HCT116 (cell line): Measurements from ENCODE around the gene INPP5E. TPM values are rescaled to one million over a fixed set of nuclear protein-coding genes. Genes with fewer than 3 reads are reported as not detected.

Experiments used
- ATAC-seq: fragments of 200-7000 bp; cut with Tn5 transposase; 2 replicates; pipeline ENCODE4 v1.9.1; 2020; ENCODE audit warnings: mild to moderate bottlenecking, moderate library complexity
- BruUV-seq: library from RNA; stranded (reverse); fragments of 400-500 nt; replicated peaks from 2 replicates; lab custom pipeline; 2021; lab: Mats Ljungman, UMichigan
- CTCF ChIA-PET: fragments of 300-600 bp; sonication (Branson Sonifier 250); formaldehyde crosslinking; loops from one replicate; lab custom pipeline; 2021; ENCODE audit warnings: antibody characterized with exemption; lab: Charles Lee
- POLR2A ChIA-PET: fragments of 300-600, 350-600 bp; sonication (Branson Sonifier 250); formaldehyde crosslinking; loops from one replicate; lab custom pipeline; 2021; ENCODE audit warnings: antibody characterized with exemption; lab: Charles Lee
- RAD21 ChIA-PET, 2 experiments: fragments of 300-600 bp; sonication (Branson Sonifier 250); formaldehyde crosslinking; loops; one replicate each; lab custom pipeline; 2023; ENCODE audit warnings: low total read pairs in 2 of 2; ENCODE audit not compliant: uncharacterized antibody in 2 of 2, unreplicated experiment in 2 of 2, low non-redundant PET in 1 of 2; lab: Charles Lee
- DNase-seq: peaks from one replicate; pipeline ENCODE4 v3.0.0-alpha.2; 2010; ENCODE audit warnings: low read depth, low spot score
- H2AFZ ChIP-seq: fragments of 200-600 bp; shearing (Covaris generic), sonication (generic); 2 replicates; pipeline ENCODE4 v1.6.1; 2017; ENCODE audit warnings: low read depth, mixed run types, mixed read lengths, antibody characterized with exemption, low read length; ENCODE audit not compliant: poor library complexity, severe bottlenecking
- H3K27ac ChIP-seq: 2 replicates; pipeline ENCODE4 v1.5.1; 2012; ENCODE audit warnings: low read depth, low read length
- H3K27me3 ChIP-seq: fragments of 200-600 bp; sonication (generic); 2 replicates; pipeline ENCODE4 v1.6.1; 2016; ENCODE audit warnings: mixed run types, low read length, mixed read lengths; ENCODE audit not compliant: insufficient read depth
- H3K36me3 ChIP-seq, 2 experiments: fragments of 200-500 bp in 1 of 2; fragments of 200-600 bp in 1 of 2; sonication (Bioruptor generic) in 1 of 2; sonication (generic) in 1 of 2; 2 replicates each; pipeline versions ENCODE4 v1.5.1 to v1.6.1; 2014 to 2016; ENCODE audit warnings: low read length in 2 of 2, inconsistent platforms in 1 of 2, mixed read lengths in 1 of 2, mixed run types in 1 of 2; ENCODE audit not compliant: insufficient read depth in 2 of 2, control insufficient read depth in 1 of 2
- H3K4me1 ChIP-seq, 2 experiments: fragments of 200-600 bp in 1 of 2; sonication (generic) in 1 of 2; 2 replicates each; pipeline versions ENCODE4 v1.5.1 to v1.6.1; 2012 to 2017; ENCODE audit warnings: low read length in 2 of 2, inconsistent platforms in 1 of 2, mild to moderate bottlenecking in 1 of 2, mixed read lengths in 1 of 2, mixed run types in 1 of 2, moderate library complexity in 1 of 2; ENCODE audit not compliant: insufficient read depth in 2 of 2, control insufficient read depth in 1 of 2
- H3K4me2 ChIP-seq: fragments of 200-600 bp; sonication (generic); 2 replicates; pipeline ENCODE4 v1.6.1; 2017; ENCODE audit warnings: mixed run types, low read length, mixed read lengths
- H3K4me3 ChIP-seq, 2 experiments: fragments of 200-600 bp in 1 of 2; sonication (generic) in 1 of 2; replicated peaks in 1 of 2; 2 replicates each; pipeline ENCODE4 v1.5.1; 2011 to 2016; ENCODE audit warnings: low read length in 2 of 2, control low read depth in 1 of 2, low read depth in 1 of 2, mild to moderate bottlenecking in 1 of 2, mixed read lengths in 1 of 2, mixed run types in 1 of 2
- H3K79me2 ChIP-seq: fragments of 200-600 bp; sonication (generic); 2 replicates; pipeline ENCODE4 v1.6.1; 2017; ENCODE audit warnings: mild to moderate bottlenecking, mixed run types, low read length, moderate library complexity, mixed read lengths; ENCODE audit not compliant: insufficient read depth
- H3K9ac ChIP-seq: fragments of 200-600 bp; sonication (generic); 2 replicates; pipeline ENCODE4 v1.6.1; 2016; ENCODE audit warnings: low read length, mixed read lengths
- H3K9me2 ChIP-seq: fragments of 200-600 bp; sonication (generic), shearing (Covaris generic); 2 replicates; pipeline ENCODE4 v1.6.1; 2017; ENCODE audit warnings: mixed run types, mild to moderate bottlenecking, moderate library complexity; ENCODE audit not compliant: insufficient read depth
- H3K9me3 ChIP-seq, 2 experiments: fragments of 200-500 bp in 1 of 2; fragments of 200-600 bp in 1 of 2; sonication (Bioruptor generic) in 1 of 2; sonication (generic) in 1 of 2; 2 replicates each; pipeline ENCODE4 v1.6.1; 2014 to 2017; ENCODE audit warnings: low read length in 2 of 2, mixed read lengths in 2 of 2, inconsistent platforms in 1 of 2, low read depth in 1 of 2, mild to moderate bottlenecking in 1 of 2, mixed run types in 1 of 2, moderate library complexity in 1 of 2; ENCODE audit not compliant: control insufficient read depth in 1 of 2, insufficient read depth in 1 of 2
- H4K20me1 ChIP-seq: fragments of 200-600 bp; sonication (generic), shearing (Covaris generic); 2 replicates; pipeline ENCODE4 v1.6.1; 2017; ENCODE audit warnings: mixed run types, mild to moderate bottlenecking, moderate library complexity; ENCODE audit not compliant: insufficient read depth
- EGR1 ChIP-seq: IDR thresholded peaks from 2 replicates; pipeline ENCODE4 v1.6.1; 2012; ENCODE audit warnings: low read depth
- ELF1 ChIP-seq: IDR thresholded peaks from 2 replicates; pipeline ENCODE4 v1.6.1; 2012; ENCODE audit warnings: low read depth, borderline replicate concordance
- EZH2phosphoT487 ChIP-seq: fragments of 200-600 bp; IDR thresholded peaks from 2 replicates; pipeline ENCODE4 v1.6.1; 2018; ENCODE audit warnings: antibody characterized with exemption, borderline replicate concordance
- POLR2AphosphoS5 ChIP-seq: IDR thresholded peaks from 2 replicates; pipeline ENCODE4 v1.6.1; 2011; ENCODE audit warnings: mild to moderate bottlenecking, low read depth, low read length, moderate library complexity
- REST ChIP-seq: IDR thresholded peaks from 2 replicates; pipeline ENCODE4 v1.6.1; 2012; ENCODE audit warnings: low read depth
- TCF7L2 ChIP-seq: IDR thresholded peaks from 2 replicates; pipeline ENCODE4 v1.7.0; 2011; ENCODE audit warnings: borderline replicate concordance, inconsistent platforms; ENCODE audit not compliant: insufficient read depth, insufficient read length; ENCODE audit errors: extremely low read depth
- YY1 ChIP-seq: IDR thresholded peaks from 2 replicates; pipeline ENCODE4 v1.6.1; 2011; ENCODE audit warnings: low read length, low read depth, moderate library complexity, mild to moderate bottlenecking; ENCODE audit not compliant: insufficient replicate concordance; ENCODE audit errors: extremely low read depth
- ZFX ChIP-seq: fragments of 450-650 bp; IDR thresholded peaks from 2 replicates; pipeline ENCODE4 v1.6.1; 2017
- intact Hi-C: fragments of 100-400 bp; cut with micrococcal nuclease; formaldehyde crosslinking; loops from 2 replicates; pipeline ENCODE4 v1.10.0; 2022
- total RNA-seq: library from RNA; stranded (reverse); gene quantifications from one replicate; pipeline ENCODE4 v1.2.1, GENCODE V29; 2021; ENCODE audit not compliant: unreplicated experiment

INPP5E gene
- total RNA-seq, 1 experiment from 2014 or later: 23.8 TPM

- no peak overlapping the region for H3K4me2 ChIP-seq
- H4K20me1 ChIP-seq: no peaks in the 10 kb centered on the region
- H3K4me1 ChIP-seq: peaks cover 7 to 14% of the 10 kb centered on the region in 2 experiments
- POLR2A ChIA-PET: no interaction called here
- intact Hi-C loops: no loop called here
- TF ChIP-seq TCF7L2: no peak
- H3K79me2 ChIP-seq: peaks cover 12% of the 10 kb centered on the region
- no peak overlapping the region for H3K27ac ChIP-seq
- no peak overlapping the region for H3K4me3 ChIP-seq
- H3K9me3 ChIP-seq: no peaks in the 10 kb centered on the region
- no peak overlapping the region for H3K9ac ChIP-seq
- no TSS peak for BruUV-seq
- RAD21 ChIA-PET: no interaction called here
- no peaks in the 10 kb centered on the region for H3K27me3 ChIP-seq
- ATAC-seq: no peak
- no peaks in the 10 kb centered on the region for H3K9me2 ChIP-seq
- peaks cover 24 to 43% of the 10 kb centered on the region in 2 experiments for H3K36me3 ChIP-seq
- H2AFZ ChIP-seq: no peak overlapping the region
- no peak for DNase-seq
- CTCF ChIA-PET: interaction anchor here (1.5 kb wide), 1 partner anchor 41 kb away, joined by 3 read pairs; no protein-coding TSS in a partner anchor
Measured at GRCh38 chr9:136443087-136443486, 3.4 kb upstream of the INPP5E start.

GRCh38 chr9:136442265-136442664, 2.6 kb upstream of the INPP5E start:
- H4K20me1 ChIP-seq: no peaks in the 10 kb centered on the region
- peaks cover 16 to 36% of the 10 kb centered on the region in 2 experiments for H3K36me3 ChIP-seq
- ChIA-PET POLR2A (no interaction called here), CTCF (no interaction called here), RAD21 (no interaction called here)
- intact Hi-C loops: no loop called here
- H2AFZ ChIP-seq: no peak overlapping the region
- H3K4me1 ChIP-seq: peaks cover 8 to 22% of the 10 kb centered on the region in 2 experiments
- DNase-seq: no peak
- TF ChIP-seq YY1: no peak
- no peak for TF ChIP-seq ZFX
- TF ChIP-seq ELF1: no peak
- TF ChIP-seq POLR2AphosphoS5: no peak
- no peak for TF ChIP-seq REST
- TF ChIP-seq EGR1: no peak
- TF ChIP-seq EZH2phosphoT487: no peak
- TF ChIP-seq, all 23 proteins: peak for 0
- Histone ChIP-seq H3K27me3 (no peaks in the 10 kb centered on the region), H3K4me2 (no peak overlapping the region), H3K4me3 (no peak overlapping the region), H3K79me2 (peaks cover 21% of the 10 kb centered on the region), H3K9me2 (no peaks in the 10 kb centered on the region), H3K9me3 (no peaks in the 10 kb centered on the region), H3K9ac (no peak overlapping the region), H3K27ac (no peak overlapping the region)
- no TSS peak for BruUV-seq
- no peak for ATAC-seq
